Myocyte (in vitro differentiated cells): ENCODE data around the gene GPRIN2. TPM values are rescaled to one million over a fixed set of nuclear protein-coding genes. Genes with fewer than 3 reads are reported as not detected.

Experiments used
- DNase-seq: peaks from one replicate; pipeline ENCODE4 v3.0.0-alpha.2; 2012; ENCODE audit warnings: low read depth
- total RNA-seq: library from RNA; depleted of rRNA; stranded (reverse); fragments of >200 nt; gene quantifications from 2 replicates; pipeline ENCODE4 v1.2.3, GENCODE V29; 2014

The GPRIN2 gene
- total RNA-seq, 1 donor from 2014 or later = not detected

- no peak for DNase-seq
Observed at GRCh38 chr10:46549171-46550075, 7.0 kb downstream of the GPRIN2 start.

DNA sequence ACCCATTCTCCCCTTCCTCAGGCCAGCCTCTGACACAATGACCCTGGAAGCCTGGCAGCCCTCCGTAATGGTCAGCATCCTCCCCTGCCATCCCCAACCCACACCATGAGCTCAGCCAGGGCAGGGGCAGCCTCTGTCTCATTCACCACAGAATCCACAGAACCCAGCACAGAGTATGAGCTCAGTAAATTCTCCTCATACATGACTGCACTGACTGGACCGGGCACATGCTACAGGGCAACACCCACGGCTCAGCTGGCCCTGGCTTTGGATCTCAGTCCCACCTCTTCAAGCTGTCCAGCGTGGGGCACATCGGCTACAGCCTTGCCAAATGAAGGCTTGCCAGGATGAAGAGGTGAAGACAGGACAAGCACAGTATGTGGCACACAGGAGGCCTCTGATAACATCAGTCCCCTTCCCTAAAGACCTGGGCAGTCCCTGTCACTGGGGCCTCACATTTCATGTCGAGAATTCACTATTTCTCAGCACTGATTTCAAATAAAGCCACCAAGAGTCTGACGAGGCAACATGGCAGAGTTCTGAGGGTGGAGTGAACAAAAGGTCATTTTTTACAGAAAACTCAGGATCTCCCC is 7.9 kb downstream of the GPRIN2 start:
- peak; percentile 73 for DNase-seq

DNA sequence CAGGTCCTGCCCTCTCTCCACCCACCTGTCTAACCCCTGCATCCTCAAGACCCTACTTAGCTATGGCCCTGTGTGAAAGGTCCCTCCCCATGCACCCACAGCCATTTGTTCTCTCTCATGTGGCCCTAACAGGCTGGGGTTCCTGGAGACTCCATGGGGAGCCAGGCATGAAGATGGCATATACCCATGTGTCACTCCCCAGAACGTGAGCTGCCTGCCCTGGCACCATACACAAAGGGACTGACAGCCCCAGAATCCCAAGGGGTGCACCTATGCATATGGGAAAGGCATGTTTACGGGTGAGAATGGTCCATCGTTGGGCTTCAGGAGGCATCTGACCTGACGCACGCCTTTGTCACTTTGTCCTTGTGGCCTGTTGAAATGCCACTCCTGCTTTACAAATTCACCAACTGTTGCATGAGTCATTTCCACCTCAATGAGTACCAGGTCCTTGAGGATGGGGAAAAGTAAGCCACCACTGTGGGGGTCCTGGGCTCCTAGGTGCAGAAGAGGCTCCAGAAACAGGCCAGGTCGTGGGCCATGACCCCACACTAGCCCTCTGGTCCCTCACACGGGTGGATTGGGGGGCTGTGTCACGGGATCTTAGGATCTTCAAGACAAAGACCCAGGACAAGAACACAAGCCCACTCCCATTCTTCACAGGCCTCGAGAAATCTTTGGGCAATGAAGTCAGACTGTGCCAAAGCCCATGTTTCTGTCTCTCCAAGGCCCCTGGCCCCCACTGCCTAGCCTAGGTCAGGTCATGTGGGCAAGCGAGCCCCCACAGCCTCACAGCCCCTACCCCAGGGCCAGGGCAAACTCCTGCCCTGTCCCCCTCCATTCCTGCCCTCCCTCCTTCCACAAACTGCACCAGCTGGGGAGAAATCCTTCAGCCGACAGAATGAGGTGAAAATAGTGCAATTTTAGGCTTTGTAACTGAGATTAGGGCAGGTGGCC is 8.6 kb downstream of the GPRIN2 start:
- DNase-seq = no peak

GRCh38 chr10:46546591-46547540 is 9.6 kb downstream of the GPRIN2 start:
- no peak for DNase-seq

DNA sequence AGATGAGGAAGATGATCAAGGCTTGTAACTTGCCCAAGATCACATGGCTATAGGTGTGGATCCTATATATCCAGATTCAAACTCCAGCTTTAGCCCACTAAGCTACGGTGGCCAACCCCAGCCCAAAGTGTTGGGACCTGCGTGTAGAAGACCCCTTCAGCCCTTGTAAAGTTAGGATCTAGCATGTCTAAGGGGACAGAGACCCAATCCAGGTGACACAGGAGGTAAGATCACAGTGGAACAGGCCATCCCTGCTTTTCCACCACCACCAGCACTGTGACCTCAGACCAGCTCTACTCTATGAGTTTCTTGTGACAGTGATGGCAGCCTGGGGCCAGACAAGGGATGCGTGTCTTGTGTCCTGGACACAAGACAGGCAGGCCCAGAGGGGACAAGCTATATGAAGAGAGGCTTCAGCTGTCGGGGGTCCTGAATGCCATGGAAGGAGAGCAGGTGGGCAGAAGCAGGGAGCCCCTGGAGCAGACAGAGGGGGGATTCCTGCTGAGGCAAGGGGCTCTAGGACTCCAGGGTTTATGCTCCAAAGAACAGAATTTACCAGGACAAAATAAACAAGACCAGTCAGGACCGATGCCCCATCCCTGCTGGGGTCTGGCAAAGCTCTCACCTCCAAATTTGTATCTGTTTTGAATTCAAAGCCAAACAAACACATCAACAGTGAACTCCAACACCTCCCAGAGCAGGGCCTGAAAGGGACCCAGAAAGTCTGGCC is 10.4 kb downstream of the GPRIN2 start:
- no peak for DNase-seq

DNA sequence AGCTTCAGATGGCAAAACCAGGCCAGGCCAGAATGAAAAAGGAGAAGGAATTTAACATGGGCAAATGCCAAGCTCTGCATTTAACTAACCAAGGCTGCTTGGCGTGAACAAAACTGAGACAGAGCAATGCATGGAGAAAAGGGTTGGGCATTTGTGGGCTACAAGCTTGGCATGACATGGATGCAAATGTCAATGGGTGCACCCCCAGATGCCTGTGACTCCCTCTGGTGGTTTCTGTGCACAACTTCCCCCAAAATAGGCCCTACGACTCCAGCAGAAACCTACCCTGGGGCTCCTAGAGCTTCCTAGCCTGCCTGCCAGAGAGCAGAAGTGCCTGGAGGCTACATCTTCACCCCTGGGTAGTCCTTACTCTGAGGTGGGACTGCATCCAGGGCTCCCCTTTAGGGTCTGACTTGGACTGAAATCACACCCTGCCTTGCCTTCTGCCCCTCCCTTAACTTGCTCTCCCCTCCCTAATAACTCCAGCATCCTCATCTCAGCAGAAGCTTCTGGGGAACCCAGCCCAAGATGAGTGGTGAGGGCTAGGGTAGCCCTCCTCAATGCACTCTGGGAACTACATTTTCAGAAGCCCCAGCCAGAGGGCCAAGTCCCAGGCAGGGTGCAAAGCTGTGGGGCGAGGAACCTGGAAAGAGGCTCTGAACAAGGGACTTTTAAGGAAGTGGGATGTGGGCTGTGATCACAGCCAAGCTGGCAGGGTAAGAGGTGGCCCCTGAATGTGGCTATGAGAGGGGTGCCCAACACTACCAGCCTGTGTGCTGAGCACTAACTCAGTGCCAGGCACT is 11.3 kb downstream of the GPRIN2 start:
- DNase-seq = no peak

GRCh38 chr10:46543466-46544377 is 12.7 kb downstream of the GPRIN2 start:
- DNase-seq = no peak

DNA sequence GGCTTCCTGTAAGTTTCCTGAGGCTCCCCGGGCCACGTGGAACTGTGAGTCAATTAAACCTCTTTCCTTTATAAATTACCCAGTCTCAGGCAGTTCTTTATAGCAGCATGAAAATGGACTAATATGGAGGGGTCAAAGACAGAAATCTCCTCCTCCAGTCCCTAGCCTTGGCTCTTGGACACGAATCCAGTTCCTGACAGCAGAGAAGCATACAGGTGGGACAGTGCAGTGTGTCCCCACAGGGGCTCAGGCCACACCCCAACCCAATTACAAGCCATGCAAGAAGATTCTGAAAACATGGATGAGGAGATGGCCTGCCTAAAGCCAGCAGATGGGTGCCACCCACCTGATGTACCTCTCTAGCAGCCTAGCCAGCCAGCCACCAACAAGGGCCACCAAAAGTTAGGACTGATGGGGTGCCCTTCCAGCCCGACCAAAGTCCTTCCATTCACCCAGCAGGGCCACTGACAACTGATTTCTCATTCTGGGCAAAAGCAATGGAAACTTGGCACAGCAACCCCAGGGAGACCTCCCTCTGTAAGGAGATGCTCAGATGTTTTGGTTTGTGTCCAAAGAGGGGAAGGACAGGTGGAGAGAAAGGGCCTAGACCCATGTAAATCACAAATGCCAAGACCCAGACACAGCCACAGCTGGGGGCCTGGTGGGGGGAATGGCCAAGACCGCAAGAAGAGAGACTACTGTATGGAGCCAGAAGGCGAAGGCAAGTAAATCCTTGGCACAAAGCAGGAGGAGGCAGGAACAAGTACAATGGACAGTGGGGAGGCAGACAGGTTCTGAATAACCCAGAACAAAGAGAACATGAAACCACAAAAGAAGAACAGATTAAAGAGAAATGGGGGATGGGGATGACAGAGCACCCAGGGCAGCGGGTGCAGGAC is 13.6 kb downstream of the GPRIN2 start:
- no peak for DNase-seq

DNA sequence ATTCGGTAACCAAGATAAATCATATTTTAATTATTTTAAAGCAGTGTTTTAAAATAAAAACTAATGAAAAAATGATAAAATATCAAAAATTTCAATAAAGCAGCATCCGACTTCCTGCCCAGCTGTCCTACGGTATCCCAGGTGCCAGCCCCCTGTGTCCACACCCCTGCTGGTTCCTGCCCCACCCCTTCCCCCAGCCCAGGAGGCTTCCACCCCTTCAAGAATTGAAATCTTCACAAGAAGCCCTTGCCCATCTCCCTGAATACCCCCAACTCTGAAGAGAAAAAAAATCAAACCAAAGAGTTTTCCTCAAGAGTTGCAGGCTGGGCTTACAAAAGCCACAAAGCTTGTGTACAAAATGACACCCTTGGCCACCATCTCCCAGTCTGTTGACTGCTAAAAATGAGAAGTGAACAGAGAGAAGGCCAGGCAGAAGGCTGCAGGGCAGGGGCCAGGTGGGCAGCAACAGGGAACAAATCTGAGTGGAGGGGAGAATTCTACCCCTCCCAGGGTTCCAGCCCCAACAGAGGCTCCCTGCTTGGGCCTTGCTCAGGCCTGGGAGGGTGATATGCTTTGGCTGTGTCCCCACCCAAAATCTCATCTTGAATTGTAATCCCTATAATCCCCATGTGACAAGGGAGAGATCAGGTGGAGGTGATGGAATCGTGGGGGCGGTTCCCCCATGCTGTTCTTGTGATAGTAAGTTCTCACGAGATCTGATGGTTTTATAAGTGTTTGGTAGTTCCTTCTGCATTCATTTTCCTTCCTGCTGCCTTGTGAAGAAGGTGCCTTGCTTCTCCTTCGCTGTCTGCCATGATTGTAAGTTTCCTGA is 14.5 kb downstream of the GPRIN2 start:
- no peak for DNase-seq

DNA sequence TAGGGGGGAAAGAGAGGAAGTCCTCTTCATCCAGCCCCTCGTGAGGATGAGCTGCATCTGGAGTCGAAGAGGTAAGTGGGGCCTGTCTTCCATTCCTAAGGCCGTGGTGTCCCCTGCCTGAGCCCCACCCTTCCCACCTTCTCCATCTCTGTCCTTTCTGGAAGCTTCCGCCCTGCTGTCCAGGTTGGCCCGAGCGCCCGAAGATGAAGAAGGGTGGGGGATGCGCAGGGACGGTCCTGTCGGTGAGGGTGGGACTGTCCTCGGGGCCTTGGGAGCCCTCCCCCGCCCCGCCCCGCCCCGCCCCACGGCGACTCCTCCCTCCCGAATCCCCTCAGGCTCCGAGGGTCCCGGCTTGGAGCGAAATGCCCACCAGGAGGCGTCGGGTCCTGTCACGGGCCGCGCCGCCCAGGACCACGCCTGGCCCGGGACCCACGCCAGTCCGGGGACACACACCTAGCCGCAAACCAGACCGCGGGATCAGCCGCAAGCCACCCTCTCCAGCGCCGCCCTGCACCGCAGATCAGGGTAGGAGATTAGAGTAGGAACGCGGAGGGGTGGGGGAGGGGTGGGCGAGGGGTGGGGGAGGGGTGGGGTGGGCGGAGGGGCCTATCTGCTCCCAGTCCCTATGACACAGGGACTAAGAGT is 15.3 kb downstream of the GPRIN2 start:
- DNase-seq = no peak

- no peak for DNase-seq
Observed at GRCh38 chr10:46540412-46541016, 15.9 kb downstream of the GPRIN2 start.

GRCh38 chr10:46539596-46540411 is 16.7 kb downstream of the GPRIN2 start:
- no peak for DNase-seq

- DNase-seq = no peak
Observed at GRCh38 chr10:46538717-46539426, 17.6 kb downstream of the GPRIN2 start.
